HG02610 (cell line): ENCODE data around the gene ROBO1.

Experiments
- ATAC-seq: cut with Tn5 transposase; IDR thresholded peaks from one replicate; pipeline ENCODE4 v1.9.1; 2021; ENCODE audit warnings: mild to moderate bottlenecking, moderate library complexity; ENCODE audit not compliant: unreplicated experiment

ROBO1 gene

GRCh38 chr3:78666470-78666800 lies 1101.4 kb downstream of the ROBO1 start:
- no peak for ATAC-seq

GRCh38 chr3:78665776-78666469 lies 1101.9 kb downstream of the ROBO1 start:
- no peak for ATAC-seq

DNA sequence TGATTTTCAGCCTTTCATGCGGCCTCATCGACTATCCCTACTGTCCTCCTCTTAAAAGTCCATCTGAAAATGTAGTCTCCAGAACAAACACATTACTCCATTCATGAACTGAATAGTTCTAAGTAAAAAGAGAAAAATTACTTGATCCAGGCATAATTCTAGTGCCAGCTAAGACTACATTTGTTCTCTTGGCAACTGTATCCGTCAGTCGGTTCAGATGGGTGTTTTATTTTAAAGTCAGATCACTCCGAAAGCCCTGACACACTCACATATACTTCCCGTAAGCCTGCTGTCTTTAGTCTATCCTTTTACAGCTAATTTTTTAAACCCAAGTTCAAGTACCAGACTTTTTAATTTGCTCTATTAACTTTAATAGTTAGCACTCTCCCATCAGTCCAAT lies 1102.7 kb downstream of the ROBO1 start:
- ATAC-seq: no peak

DNA sequence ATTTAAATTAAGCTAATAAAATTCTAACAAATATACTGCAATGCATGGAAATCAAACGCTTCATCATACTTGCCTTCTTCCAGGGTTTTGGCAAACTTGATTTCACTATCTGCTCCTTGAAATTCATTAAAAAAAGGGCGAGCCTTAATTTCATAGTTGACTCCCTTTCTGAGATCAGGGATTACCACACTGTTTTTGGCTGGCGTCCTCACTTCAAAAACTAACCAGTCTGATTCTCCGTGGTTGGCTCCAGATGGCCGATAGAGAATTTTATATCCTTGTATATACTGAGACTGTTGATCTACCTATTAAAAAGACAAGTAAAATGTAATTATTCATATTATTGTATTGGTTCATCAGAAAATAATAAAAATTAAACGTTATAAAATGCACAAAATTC lies 1106.8 kb downstream of the ROBO1 start:
- no peak for ATAC-seq

DNA sequence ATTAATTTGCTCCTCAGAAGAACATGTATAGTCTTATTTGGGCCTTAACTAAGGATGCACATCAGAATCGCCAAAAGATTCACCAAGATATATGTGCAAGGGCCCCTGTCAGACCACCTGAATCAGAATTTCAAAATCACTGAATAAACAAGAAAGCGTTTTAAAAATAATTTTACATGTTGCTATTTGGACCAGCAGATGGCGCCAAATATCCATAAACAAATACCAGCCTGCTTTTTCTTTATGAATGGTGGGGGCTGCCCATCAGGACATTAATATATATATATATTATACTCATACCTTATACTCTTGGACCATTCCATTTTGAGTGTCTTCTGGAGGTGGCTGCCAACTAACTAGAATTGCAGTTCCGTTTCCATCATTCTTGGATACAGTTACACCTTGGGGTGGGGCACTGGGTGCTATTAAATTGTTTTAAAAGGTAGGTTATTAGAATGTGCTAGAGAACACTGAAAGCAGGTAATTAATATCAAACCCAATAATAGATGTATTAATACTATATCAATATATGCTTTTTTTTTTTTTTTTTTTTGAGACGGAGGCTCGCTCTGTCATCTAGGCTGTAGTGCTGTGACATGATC lies 1108.3 kb downstream of the ROBO1 start:
- ATAC-seq: no peak

GRCh38 chr3:78647726-78648125 lies 1120.1 kb downstream of the ROBO1 start:
- ATAC-seq: no peak

- peak; percentile 82 for ATAC-seq
Observed at GRCh38 chr3:78645628-78646310, 1122.0 kb downstream of the ROBO1 start.

DNA sequence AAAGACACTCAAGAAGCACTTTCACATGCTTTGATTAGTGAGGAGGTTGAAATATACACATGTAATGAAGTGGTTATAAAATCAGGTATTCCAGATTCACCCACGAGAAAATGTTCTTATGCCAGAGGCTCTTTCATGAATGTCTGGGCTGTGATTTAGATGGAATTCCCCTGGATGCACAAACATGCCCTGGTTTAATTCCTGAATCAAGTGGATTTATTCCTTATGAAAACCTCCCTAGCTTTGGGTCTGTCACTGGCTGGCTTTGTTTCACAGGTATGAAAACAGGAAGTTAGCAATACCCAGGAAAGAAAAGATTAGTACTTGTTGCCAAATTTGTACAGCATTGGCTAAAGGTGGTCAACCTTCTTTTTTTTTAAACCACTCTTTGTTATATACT lies 1123.0 kb downstream of the ROBO1 start:
- no peak for ATAC-seq

GRCh38 chr3:78642226-78643035 lies 1125.4 kb downstream of the ROBO1 start:
- no peak for ATAC-seq

GRCh38 chr3:78641703-78642102 lies 1126.1 kb downstream of the ROBO1 start:
- ATAC-seq: no peak

- ATAC-seq: no peak
Observed at GRCh38 chr3:78634316-78634715, 1133.5 kb downstream of the ROBO1 start.

- ATAC-seq: peak; percentile 49
Observed at GRCh38 chr3:78633626-78634025, 1134.2 kb downstream of the ROBO1 start.

- no peak for ATAC-seq
Observed at GRCh38 chr3:78632925-78633553, 1134.8 kb downstream of the ROBO1 start.

DNA sequence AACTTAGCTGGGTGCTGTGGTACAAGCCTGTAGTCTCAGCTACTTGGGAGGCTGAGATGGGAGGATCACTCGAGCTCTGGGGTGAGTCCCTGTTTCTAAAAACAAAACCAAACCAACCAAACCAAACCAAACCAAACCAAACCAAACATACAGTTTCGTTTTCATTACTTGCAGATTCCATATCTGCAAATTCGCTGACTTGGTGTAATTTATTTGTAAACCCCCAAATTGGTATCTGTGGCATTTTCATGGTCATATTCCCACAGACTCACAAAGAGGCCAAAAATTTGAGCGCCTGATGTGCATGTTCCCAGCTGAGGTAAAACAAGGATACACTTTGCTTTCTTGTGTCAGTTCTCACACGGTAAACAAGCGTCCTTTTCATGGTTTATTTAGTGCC lies 1138.3 kb downstream of the ROBO1 start:
- ATAC-seq: no peak

- no peak for ATAC-seq
Observed at GRCh38 chr3:78621061-78621716, 1146.6 kb downstream of the ROBO1 start.

- no peak for ATAC-seq
Observed at GRCh38 chr3:78614486-78614885, 1153.3 kb downstream of the ROBO1 start.

GRCh38 chr3:78613421-78613879 lies 1154.3 kb downstream of the ROBO1 start:
- ATAC-seq: no peak

DNA sequence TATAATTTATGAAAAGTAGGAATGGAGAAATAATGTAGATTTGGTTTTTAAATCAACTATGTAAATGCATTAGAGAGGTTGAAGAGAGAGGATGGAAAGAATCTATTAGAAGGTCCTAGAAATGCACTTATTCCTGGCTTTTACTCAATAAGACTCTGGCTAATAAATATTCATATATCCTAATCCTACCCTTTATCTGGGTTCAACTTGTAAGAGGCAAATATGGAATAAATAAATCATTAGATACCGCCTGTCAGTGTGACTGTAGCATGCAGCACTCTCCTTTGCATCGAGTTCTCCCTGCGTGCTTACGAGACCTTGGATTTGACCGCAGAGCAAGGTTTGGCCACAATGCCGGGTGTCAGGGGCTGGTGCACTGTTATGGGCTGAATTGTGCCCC lies 1156.5 kb downstream of the ROBO1 start:
- no peak for ATAC-seq

DNA sequence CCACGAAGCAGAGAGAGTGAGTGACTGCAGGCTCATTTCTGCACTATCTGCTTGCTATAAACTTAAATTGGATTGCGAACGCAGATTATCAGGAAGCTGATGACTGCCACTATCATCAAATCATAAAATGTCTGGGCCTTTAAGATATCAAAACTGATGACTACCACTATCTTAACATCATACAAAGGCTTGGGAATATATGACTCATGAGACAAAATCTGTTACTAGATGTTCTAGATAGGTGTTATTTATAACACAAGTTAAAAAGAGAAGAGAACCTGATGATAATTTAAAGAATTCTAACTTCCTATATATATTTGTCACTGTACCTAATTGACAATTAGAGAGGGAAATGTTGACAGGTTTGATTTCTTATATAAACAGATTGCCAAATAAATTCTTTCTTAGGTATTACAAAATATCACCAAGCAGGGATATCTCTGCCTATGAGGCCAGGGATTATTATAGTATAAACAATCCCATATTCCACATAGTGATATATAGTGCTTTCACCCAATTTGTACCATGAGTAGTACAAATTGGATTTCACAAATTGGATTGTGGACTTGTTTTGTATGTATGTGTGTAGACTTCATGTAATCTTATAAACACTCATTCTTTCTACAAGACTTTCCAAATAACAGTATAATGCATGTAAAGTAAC lies 1157.2 kb downstream of the ROBO1 start:
- no peak for ATAC-seq

GRCh38 chr3:78606756-78607155 lies 1161.0 kb downstream of the ROBO1 start:
- ATAC-seq: no peak
